Hindlimb muscle (tissue), 1 donor: ENCODE measurements around the gene SLC2A2. TPM values are rescaled to one million over a fixed set of nuclear protein-coding genes. Genes with fewer than 3 reads are reported as not detected.
"Not testable (repeated sequence)": the region's sequence is repeated elsewhere in the genome, so short reads cannot be mapped to it uniquely, and the experiment has no call there.

Experiments used
- DNase-seq: peaks from one replicate; pipeline ENCODE4 v3.0.0-alpha.2; 2013
- polyA plus RNA-seq: library from polyadenylated mRNA; unstranded; fragments of 120-200 nt; gene quantifications from one replicate; pipeline ENCODE4 v1.2.1, GENCODE V29; 2013; ENCODE audit not compliant: insufficient read length

SLC2A2 gene
- polyA plus RNA-seq, 1 donor, result not detected

- DNase-seq, result no peak
Observed at GRCh38 chr3:170985304-170985703, 41.2 kb downstream of the SLC2A2 start.

- no peak for DNase-seq
Observed at GRCh38 chr3:170982733-170983132, 43.8 kb downstream of the SLC2A2 start.

- no peak for DNase-seq
Observed at GRCh38 chr3:170980399-170980798, 46.1 kb downstream of the SLC2A2 start.

GRCh38 chr3:170977949-170978745 is 48.4 kb downstream of the SLC2A2 start:
- DNase-seq, result no peak

GRCh38 chr3:170976190-170976519 is 50.4 kb downstream of the SLC2A2 start:
- DNase-seq, result no peak

- no peak for DNase-seq
Observed at GRCh38 chr3:170975283-170976189, 51.0 kb downstream of the SLC2A2 start.

GRCh38 chr3:170974872-170975271 is 51.6 kb downstream of the SLC2A2 start:
- no peak for DNase-seq

GRCh38 chr3:170972917-170973316 is 53.6 kb downstream of the SLC2A2 start:
- DNase-seq, result not testable (repeated sequence)

- DNase-seq, result no peak
Observed at GRCh38 chr3:170967126-170967525, 59.4 kb downstream of the SLC2A2 start.

GRCh38 chr3:170966495-170966894 is 60.0 kb downstream of the SLC2A2 start:
- DNase-seq, result no peak

- no peak for DNase-seq
Observed at GRCh38 chr3:170962411-170962810, 64.1 kb downstream of the SLC2A2 start.

GRCh38 chr3:170961616-170962400 is 64.7 kb downstream of the SLC2A2 start:
- peak; percentile 28 for DNase-seq

- no peak for DNase-seq
Observed at GRCh38 chr3:170959457-170959856, 67.1 kb downstream of the SLC2A2 start.

- no peak for DNase-seq
Observed at GRCh38 chr3:170956647-170957046, 69.9 kb downstream of the SLC2A2 start.

GRCh38 chr3:170953736-170954135 is 72.8 kb downstream of the SLC2A2 start:
- DNase-seq, result no peak

GRCh38 chr3:170953229-170953628 is 73.3 kb downstream of the SLC2A2 start:
- DNase-seq, result no peak

GRCh38 chr3:170949211-170949610 is 77.3 kb downstream of the SLC2A2 start:
- DNase-seq, result no peak

- DNase-seq, result no peak
Observed at GRCh38 chr3:170947018-170947769, 79.3 kb downstream of the SLC2A2 start.
